Hematopoietic multipotent progenitor cell (in vitro differentiated cells): ENCODE results near the gene KRTDAP. TPM values are rescaled to one million over a fixed set of nuclear protein-coding genes. Genes with fewer than 3 reads are reported as not detected.

Experiments
- DNase-seq, 3 donors: peaks; one replicate each; pipeline ENCODE4 v3.0.0-alpha.2; 2011 to 2015; ENCODE audit warnings: low read depth in 2 of 3, low spot score in 2 of 3
- total RNA-seq: library from RNA; depleted of rRNA; stranded (reverse); fragments of >200 nt; gene quantifications from one replicate; pipeline ENCODE4 v1.2.3, GENCODE V29; 2012

Gene KRTDAP
- total RNA-seq, 1 donor, result not detected

- DNase-seq, result no peak
Observed at GRCh38 chr19:35513628-35514281, 23.5 kb upstream of the KRTDAP start, which contains the start of gene DMKN. Gene DMKN, minus strand, starts transcription at chr19:35513649. Its CDS starts 174 bp downstream, at chr19:35513475.

DNA sequence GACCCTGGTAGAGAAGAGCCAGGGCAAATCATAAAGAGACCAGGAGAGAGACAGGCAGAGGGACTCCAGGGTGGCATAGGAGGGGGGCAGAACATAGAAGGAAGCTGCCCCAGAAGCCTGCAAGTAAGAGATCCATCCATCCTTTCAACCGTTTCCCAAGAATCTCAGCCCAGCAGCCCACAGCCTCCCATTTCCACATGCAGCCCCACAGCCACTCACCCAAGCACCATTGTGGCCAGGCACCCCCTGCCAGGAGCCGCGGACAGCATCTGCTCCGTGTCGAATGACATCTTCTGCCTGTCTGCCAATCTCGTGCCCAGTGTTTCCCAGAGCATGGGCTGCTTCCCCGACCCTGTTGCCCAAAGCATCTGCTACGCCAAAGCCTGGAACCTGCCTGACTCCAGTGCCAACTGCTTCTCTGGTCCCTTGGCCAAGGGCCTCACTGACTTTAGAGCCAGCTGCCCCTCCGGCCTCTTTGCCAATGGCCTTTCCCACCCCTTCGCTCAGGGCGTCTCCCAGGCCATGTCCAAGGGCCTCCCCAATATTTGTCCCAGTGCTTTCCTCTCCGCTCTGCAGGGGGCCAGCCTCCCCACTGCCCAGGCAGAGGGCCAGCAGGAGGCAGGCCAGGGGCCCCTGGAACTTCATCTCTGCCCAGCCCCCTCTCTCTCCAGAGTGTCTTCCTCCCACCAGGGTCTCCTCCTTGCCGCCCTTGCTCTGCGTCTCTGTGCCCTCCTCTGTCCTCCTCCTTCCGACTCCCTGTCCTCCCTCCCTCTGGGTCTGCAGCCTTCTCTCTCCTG is 22.8 kb upstream of the KRTDAP start:
- DNase-seq, result no peak

DNA sequence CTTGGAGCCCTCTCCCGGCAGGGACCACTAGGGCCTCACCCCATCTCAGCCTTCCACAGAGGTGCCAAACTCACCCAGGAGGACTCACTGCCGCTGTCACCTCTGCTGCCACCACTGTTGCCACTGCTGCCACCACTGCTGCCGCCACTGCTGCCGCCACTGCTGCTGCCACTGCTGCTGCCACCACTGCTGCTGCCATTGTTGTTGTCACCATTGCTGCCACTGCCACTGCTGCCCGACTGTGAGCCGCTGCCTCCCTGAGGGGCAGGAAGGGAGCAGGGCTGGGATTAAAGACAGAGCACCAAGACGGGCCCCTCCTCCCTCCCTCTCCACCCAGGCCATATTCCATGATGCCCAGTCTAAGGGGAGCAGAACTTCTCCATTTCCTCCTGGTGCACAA is 21.1 kb upstream of the KRTDAP start:
- no peak for DNase-seq

DNA sequence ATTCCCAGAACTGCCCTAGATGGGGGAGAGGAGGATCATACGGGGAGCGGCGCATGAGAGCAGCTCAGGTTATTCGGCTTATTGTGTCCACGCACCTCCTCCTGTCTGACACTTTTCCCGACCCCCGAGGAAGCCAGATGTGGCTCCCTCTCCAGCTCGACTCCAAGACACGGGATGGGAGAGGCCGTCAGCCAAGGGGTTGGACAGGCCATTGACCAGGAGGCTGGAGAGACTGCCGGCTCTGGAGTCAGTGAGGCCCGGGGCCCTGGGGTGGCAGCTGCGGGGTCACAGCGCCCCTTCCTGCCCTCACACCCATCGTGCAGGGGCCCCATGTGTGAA is 20.3 kb upstream of the KRTDAP start:
- no peak for DNase-seq

DNA sequence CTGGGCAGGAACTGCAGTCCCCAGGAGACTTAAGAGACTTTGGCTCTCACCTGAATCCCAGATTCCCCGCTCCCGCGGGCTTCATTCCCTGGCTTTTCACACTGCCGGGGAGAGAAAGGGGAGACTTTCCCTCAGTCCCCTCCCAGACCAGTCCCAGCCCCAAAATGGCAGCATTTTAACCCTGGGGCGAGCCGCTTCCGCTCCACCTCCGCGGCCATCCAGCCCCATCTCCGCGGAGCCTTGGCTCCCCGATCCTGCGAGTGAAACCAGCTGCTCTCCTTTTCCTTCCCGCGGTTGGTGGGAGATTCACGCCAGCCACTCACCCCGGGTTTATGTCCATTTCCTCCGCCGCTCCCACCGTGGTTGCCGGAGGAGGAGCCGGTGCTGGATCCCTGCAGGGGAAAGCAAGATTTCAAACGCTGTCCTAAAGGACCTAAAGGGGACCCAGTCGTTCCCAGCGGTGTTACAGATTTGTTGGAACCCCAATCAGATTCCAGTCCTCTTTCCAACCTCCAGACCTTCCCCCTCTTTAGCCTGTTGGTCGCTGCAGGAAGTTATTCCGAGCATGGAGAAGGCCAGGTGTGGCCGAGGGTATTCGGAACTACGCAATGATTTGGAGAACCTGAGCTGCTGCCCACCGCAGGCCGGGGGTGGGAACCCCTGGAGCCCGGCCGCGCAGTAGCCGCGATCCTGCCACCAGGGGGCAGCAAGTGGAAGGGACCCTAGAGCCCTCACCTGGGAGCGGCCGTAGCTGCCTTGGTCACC is 19.8 kb upstream of the KRTDAP start:
- DNase-seq, result peak; percentile 54 to 73 (median 67)

DNA sequence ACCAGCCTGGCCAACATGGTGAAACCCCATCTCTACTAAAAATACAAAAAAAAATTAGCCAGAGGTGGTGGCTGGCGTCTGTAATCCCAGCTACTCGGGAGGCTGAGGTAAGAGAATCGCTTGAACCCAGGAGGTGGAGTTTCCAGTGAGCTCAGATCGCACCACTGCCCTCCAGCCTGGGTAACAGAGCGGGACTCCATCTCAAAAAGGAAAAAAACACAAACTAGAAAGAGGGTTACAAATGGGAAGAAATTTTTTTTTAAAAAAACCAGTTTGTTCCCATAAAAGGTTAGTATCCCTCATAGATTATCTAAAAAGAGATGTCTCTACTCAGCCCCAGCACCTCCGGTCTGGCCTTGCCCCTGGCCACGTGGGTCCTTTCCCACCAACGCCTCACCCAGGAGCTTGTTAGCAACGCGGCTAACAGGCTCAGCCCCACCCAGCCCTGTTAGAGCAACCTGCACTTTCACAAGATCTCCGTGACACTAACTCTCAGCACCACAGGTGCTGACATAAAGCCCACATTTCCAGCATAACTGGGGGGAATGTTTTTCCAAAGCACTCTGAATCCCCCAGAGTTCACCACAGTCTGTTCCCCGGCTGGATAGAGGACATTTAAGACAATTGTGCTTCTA is 18.9 kb upstream of the KRTDAP start:
- DNase-seq, result peak in 2 of 3 donors; percentile 23 to 27

GRCh38 chr19:35508129-35508528 is 17.9 kb upstream of the KRTDAP start:
- DNase-seq, result no peak

GRCh38 chr19:35507561-35507960 is 17.3 kb upstream of the KRTDAP start:
- no peak for DNase-seq

DNA sequence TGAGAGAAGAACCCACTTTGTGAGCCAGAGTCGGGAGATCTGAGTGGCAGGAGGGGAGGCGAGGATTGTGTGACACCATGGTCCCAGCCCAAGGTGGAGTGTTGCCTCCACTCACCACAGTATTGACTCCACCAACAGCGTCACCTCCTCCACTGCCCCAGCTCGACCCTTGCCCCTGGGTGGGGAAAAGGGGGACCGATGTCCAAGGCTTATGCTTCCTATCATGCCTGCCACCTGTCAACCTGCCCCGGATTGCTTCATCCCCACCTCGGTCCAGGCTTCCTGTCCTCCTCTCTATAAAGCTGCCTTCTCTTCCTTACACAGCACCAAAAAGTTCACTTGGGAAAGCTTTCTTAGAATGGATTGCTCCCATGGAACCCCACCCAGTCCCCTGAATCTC is 15.7 kb upstream of the KRTDAP start:
- no peak for DNase-seq

DNA sequence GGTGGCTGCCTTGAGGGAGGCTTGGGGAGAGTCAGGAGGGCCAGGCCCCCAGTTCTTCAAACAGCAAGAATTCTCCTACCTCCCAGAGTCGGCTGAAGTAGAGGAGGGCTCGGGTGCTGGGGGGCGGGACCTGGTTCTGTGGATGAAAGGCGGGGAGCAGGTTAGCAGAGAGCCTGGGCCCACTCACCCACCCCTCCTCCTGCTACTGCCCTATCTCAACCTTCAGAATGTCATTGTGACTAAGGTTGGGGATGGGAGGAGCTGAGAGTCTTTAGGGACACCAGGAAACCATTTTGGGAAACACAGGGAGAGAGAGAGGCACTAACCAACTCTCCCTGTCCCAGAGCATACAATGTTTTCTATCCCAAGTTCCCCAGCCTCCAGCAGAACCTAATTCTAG is 12.5 kb upstream of the KRTDAP start:
- no peak for DNase-seq

- DNase-seq, result no peak
Observed at GRCh38 chr19:35501684-35502083, 11.4 kb upstream of the KRTDAP start.

DNA sequence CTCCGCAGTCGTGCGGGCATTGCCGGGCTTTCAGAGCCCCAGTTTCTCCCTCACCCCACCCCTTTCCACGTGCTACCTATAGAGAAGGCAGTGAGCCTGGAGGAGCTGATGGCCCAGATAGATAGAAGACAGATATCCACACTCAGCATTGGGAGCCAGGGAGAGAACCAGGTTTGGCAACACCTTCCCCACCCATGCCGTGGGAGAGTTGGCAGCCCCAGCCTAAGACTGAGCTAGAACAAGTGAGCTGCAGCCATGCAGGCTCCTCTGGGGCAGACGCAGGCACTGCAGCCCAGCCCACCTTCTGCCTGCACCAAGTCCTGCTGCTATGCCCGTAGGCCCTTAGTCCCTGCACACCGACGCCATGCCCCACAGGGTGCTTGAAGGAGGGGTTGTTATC is 10.3 kb upstream of the KRTDAP start:
- DNase-seq, result no peak

- DNase-seq, result no peak
Observed at GRCh38 chr19:35498984-35499527, 8.8 kb upstream of the KRTDAP start.

DNA sequence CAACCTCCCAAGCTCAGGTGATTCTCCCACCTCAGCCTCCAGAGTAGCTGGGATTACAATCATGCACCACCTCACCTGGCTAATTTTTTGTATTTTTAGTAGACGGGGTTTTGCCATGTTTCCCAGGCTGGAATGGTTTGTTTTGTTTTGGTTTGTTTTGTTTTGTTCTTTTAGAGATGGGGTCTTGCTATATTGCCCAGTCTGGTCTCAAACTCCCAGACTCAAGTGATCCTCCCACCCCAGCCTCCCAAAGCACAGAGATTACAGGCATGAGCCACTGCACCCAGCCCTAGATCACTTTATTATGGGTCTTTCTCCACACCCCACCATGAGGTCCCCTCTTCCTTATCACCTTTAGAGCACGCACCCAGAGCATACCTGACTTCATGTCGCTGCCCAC is 8.0 kb upstream of the KRTDAP start:
- no peak for DNase-seq

DNA sequence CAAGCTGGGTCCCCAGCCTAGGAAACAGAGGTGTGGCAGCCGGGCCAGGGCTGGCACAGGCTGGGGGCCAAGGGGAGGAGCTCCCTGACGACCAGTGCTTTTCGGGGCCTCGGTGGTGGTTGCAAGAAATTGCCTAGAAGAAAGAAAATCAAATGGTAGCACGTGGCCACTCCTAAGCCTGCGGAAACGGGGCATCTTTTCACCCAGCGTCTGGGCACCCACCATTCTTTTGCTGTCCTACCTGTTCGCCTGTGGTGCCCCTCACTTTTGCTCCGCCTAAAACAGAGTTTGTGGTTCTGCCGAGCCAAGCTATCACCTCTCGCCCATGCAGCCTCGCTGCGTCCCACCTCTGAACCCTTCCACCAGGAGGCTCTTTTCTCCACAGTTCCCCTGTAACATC is 7.1 kb upstream of the KRTDAP start:
- DNase-seq, result no peak

DNA sequence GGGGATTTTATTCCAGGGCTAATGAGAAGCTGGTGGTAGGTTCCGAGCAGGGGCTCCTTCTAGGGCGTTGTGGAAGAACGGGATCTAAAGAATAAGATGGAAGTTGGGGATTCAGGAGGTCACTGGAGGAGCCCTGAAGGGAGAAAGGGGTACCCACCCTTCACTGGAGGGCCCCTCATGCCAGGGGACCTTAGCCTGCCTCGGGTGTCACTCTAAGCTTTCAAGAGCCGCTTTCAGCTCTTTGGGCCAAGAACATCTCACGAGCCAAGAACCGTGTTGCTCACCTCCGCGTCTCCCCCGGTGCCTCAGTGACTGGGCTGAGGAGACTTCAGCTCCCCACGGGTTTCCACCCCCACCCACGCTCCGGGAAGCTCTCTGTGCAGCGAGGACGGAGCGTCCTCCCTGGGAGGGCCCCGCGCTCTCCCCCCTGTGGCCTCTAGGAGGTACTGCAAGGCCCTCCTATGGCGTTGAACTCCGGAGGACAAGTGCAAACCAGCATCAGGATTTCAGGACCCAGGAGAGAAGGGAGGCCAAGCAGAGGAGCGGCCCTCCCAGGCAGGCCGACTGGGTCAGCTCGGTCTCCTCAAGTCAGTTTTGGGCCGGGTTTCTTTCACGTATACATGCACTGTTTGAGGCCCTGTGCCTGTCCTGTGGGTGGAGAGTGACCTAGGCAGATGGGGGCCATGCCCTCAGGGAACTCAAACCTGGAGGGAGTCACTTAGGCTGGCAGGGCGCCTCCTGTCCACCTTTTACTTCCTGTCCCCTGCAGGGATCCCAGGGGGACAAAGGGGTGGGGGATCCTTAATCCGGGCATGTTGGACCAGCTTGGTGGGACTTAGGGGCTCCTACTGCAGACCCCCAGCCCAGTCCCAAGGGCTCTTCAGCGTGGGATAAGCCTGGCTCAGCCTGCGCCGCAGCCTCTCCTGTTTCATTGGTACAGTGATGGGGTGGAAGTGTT is 5.1 kb upstream of the KRTDAP start:
- DNase-seq, result peak; percentile 39 to 72 (median 66)

- no peak for DNase-seq
Observed at GRCh38 chr19:35493971-35494370, 3.7 kb upstream of the KRTDAP start.

GRCh38 chr19:35491836-35492360 is 1.6 kb upstream of the KRTDAP start:
- DNase-seq, result no peak

- DNase-seq, result no peak
Observed at GRCh38 chr19:35488677-35489076, 1.6 kb downstream of the KRTDAP start.
